Stimulated activated CD4-positive, alpha-beta T cell treated with anti-CD3 and anti-CD28 coated beads, Interleukin-12 subunit alpha, Interleukin-12 subunit beta, amount 100 ng/mL, for 4 hours (primary cell): ENCODE results near the gene HSPA12A.
"Not testable (repeated sequence)": the region's sequence is repeated elsewhere in the genome, so short reads cannot be mapped to it uniquely, and the experiment has no call there.

Experiments
- DNase-seq: peaks from one replicate; pipeline ENCODE4 v3.0.0-alpha.2; 2020

The HSPA12A gene

GRCh38 chr10:116713846-116714245 is 28.5 kb downstream of the HSPA12A start:
- no peak for DNase-seq

GRCh38 chr10:116712989-116713543 is 29.3 kb downstream of the HSPA12A start:
- no peak for DNase-seq

- no peak for DNase-seq
Observed at GRCh38 chr10:116712519-116712918, 29.8 kb downstream of the HSPA12A start.

GRCh38 chr10:116711803-116712202 is 30.6 kb downstream of the HSPA12A start:
- DNase-seq = not testable (repeated sequence)

- DNase-seq = no peak
Observed at GRCh38 chr10:116710076-116710475, 32.3 kb downstream of the HSPA12A start.

- DNase-seq = no peak
Observed at GRCh38 chr10:116708877-116709276, 33.5 kb downstream of the HSPA12A start.

- DNase-seq = no peak
Observed at GRCh38 chr10:116708391-116708821, 34.0 kb downstream of the HSPA12A start.

GRCh38 chr10:116707981-116708380 is 34.4 kb downstream of the HSPA12A start:
- no peak for DNase-seq

- no peak for DNase-seq
Observed at GRCh38 chr10:116706281-116706680, 36.1 kb downstream of the HSPA12A start.

- DNase-seq = no peak
Observed at GRCh38 chr10:116705498-116705897, 36.9 kb downstream of the HSPA12A start.

GRCh38 chr10:116704926-116705325 is 37.4 kb downstream of the HSPA12A start:
- DNase-seq = no peak

GRCh38 chr10:116702165-116702564 is 40.2 kb downstream of the HSPA12A start:
- DNase-seq = no peak

GRCh38 chr10:116699471-116700150 is 42.8 kb downstream of the HSPA12A start:
- DNase-seq = no peak

- DNase-seq = no peak
Observed at GRCh38 chr10:116699049-116699448, 43.3 kb downstream of the HSPA12A start.

GRCh38 chr10:116698364-116698763 is 44.0 kb downstream of the HSPA12A start:
- no peak for DNase-seq

GRCh38 chr10:116697816-116698215 is 44.5 kb downstream of the HSPA12A start:
- DNase-seq = no peak

- DNase-seq = no peak
Observed at GRCh38 chr10:116696919-116697318, 45.4 kb downstream of the HSPA12A start.

GRCh38 chr10:116694927-116695268 is 47.5 kb downstream of the HSPA12A start:
- no peak for DNase-seq

- DNase-seq = no peak
Observed at GRCh38 chr10:116694243-116694926, 48.0 kb downstream of the HSPA12A start.

- no peak for DNase-seq
Observed at GRCh38 chr10:116692225-116692624, 50.1 kb downstream of the HSPA12A start.

- DNase-seq = no peak
Observed at GRCh38 chr10:116691635-116692034, 50.7 kb downstream of the HSPA12A start.

- no peak for DNase-seq
Observed at GRCh38 chr10:116690356-116691322, 51.7 kb downstream of the HSPA12A start.

GRCh38 chr10:116689744-116690143 is 52.6 kb downstream of the HSPA12A start:
- DNase-seq = no peak
